OCI-M1 (cell line): ENCODE data around the gene ZNF44.

Experiments used
- DNase-seq: peaks from one replicate; lab custom pipeline; 2025; lab: John Stamatoyannopoulos, UW

ZNF44 gene

DNA sequence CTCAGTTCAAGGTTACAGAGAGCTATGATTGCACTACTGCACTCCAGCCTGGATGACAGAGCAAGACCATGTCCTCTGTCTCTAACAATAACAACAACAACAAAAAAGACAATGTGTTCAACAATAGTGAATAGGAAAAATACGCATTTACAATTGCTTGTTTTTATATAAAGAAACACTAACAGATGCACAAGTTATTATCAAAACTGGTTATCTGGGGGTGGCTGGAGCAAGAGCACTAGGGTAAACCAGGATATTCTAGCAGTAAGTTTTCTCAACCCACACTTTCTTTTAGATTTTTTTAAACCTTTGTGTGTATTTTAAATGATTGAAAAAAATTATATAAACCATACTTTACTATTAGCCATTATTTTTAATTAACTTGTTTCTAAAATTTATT is 33.1 kb downstream of the ZNF44 start:
- no peak for DNase-seq

DNA sequence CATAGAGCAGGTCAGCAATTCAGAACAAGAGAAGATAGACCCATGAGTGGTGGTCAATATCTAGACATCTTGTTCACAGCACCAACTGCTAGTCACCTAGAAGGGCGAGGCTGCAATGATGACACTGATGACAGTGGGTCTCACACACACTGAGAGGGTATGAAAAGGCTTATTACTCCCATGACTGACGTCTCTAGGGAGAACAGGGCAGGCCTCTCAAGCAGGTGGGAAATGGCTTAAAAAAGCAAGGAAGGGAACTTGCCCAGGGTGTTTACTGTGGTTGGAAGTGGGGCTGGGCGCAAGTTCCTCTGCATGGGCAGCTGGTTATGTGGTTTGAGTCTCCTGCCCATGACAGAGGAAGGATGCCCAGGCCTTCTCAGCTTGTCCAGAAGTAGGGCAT is 33.8 kb downstream of the ZNF44 start:
- no peak for DNase-seq

DNA sequence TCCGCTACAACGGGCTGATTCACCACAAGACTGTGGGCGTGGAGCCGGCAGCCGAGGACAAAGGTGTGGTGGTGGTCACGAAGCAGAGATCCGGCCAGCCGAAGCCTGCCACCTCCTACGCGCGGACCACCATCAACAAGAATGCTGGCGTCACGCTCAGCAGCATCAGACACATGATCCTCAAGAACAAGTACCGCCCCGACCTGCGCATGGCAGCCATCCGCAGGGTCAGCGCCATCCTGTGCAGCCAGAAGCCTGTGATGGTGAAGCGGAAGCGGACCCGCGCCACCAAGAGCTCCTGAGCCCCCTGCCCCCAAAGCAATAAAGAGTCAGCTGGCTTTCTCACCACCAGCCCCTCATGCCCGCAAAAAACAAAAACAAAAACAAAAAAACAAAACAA is 34.4 kb downstream of the ZNF44 start:
- DNase-seq: no peak

DNA sequence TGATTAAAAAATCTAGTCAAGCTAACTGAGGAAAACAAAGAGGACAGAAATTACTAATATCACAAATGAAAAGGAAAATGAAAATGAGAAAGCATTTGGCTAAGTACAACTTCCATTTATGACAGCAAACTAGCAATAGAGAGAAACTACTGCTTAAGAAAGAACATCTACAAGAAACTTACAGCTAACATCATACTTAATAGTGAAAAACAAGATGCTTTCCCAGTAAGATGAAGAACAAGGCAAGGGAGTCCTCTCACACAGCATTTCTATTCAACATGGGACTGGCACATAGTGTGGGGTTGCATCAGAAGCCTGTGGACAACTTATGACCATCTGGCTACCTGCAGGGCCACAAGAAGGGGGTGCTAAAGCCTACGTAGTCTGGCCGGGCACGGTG is 39.3 kb downstream of the ZNF44 start:
- DNase-seq: no peak

DNA sequence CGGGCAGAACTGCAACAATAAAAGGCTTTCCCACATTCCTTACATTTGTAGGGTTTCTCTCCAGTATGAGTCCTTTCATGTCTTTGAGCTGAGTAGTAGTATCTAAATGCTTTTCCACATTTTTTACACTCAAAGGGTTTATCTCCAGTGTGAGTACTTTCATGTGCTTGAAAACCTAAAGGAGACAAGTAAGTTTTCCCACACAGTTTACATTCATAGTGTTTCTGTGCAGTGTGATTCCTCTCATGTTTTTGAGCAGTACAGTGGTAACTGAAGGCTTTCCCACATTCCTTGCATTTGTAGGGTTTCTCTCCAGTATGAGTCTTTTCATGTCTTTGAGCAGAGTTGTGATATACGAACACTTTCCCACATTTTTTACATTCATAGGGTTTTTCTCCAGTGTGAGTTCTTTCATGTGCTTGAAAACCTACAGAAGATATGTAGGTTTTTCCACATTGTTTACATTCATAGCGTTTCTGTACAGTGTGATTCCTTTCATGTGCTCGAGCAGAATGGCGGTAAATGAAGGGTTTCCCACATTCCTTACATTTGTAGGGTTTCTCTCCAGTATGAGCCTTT is 47.0 kb downstream of the ZNF44 start:
- DNase-seq: no peak

DNA sequence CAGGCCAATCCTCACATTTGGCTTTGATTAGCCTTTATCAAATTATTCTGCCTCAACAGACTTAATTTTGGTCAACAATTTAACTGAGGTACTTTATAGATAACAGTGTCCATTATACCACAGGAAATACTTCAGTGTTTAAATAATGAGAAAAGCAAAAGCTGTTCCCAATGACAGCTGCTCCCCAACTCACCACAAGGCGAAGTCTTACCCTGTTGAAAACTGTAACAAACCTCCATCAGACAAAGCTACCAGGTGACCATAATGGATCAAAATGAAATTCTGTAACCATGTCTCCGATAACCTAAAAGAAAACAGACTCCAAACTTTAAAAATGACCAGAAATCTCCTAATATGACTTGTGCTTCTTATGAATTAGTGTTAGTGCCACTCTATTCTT is 50.3 kb downstream of the ZNF44 start:
- DNase-seq: peak; percentile 45

DNA sequence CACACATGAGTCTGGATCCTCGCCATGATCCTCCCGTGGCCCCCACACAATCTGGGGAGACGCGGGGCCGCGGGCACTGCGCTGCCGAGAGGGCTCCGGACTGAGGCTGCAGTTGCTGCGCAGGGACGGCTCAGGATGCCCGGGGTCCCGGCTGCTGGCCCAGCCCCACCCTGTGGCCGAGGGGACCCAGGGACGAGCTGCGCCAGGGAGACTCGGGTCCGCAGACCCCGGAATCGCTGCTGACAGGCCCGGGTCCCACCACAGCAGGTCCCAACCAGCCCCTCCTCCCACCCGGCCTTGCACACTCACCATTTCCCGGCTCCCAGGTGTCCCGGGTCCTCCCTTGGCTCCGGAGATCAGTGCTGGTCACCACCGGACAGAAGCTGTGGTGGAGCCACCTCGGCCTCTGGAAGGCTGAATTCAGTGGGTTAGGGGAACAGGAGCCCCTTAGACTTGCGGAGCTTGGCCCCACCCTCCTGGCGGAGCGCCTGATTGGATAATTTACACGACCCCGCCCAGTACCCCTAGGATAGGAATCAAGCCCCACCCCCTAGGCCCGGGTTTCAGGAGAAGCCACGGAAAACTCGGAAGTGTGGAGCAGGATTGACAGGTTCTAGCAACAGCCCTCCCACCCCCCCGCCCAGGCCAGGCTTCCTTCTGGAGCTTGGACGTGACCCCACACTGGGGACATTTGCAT is 57.4 kb downstream of the ZNF44 start:
- DNase-seq: no peak

DNA sequence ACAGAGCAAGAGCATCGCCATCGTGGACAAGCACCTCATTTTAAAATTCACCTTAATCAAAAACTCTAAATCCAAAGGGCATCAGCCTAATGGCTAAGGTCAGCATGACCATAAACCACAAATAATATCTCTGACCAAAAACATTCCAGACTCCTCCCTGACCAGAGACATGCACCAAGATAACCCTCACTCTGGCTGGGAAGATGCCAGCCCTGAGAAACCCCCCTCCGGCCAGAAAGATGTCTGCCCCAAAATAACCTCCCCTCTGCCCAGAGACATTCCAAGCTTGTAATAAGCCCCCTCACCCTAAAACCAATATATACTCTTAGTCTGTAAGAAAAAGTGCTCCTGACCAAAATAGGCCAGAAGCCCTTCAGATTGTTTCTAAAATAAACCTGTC is 61.7 kb downstream of the ZNF44 start:
- DNase-seq: no peak

DNA sequence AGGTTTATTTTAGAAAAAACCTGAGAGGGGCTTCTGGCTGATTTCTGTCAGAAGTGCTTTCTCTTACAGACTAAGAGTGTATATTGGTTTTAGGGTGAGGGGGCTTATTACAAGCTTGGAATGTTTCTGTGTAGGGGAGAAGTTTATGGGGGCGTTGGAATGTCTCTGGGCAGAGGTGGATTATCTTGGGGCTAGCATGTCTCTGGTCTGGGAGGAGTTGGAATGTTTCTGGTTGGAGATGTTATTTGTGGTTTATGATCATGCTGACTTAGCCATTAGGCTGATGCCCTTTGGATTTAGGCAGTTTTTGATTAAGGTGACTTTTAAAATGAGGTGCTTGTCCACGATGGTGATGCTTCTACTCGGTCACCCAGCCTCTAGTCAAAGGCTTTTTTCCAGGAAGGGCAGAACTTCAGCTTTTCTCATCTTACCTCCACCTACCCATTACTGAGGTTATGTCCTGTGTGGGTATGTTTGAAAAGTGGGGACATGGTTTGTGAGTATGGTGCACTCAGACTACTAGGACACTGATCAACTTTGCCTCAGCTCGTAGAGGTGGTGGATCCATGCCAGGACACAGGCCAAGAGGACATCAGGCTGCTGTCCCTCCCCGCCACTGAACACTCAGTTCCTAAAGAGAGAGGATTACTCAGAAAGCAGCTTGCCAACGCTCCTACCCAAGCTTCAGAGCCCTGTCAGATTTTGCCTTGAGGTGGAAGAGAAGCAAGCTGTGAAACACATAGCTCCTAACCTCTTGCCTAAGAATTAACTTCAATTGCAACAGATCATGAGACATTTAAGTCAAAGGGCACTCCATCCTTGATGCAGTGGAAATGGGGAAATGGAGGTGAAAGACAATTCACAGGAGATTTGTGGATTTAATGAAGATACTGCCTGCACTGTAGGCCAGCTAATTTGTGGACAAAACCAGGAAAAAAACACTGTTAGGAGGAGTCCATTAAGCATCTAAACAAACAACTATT is 63.6 kb downstream of the ZNF44 start:
- no peak for DNase-seq

DNA sequence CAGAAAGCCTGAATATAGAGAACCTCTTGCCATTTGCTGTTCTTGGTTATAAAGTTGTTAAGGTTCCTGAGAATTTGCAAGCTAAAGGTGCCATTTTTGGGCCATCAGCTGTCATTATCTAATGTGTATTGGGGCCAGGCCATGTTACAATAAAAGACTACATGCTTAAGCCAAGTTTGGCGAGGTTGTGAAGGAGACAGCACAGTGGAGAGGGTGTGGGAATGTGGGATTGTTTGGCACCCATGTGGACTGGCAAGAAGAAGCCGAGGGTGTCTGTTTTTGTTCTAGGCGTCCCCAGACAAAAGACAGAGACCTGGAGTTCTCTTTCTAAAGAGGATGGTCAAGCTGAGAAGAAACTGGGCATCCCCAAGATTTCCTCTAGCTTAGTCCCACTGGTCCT is 64.7 kb downstream of the ZNF44 start:
- DNase-seq: no peak

DNA sequence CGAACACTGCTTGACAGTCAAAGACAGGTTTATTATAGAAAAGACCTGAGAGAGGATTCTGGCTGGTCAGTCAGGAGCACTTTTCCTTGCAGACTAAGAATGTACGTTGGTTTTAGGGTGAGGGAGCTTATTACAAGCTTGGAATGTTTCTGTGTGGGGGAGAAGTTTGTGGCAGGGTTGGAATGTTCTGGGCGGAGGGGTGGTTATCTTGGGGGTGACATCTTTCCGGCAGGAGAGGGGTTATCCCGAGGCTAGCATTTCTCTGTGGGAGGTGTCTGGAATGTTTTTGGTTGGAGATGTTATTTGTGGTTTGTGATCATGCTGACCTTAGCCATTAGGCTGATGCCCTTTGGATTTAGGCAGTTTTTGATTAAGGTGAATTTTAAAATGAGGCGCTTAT is 70.0 kb downstream of the ZNF44 start:
- DNase-seq: no peak

DNA sequence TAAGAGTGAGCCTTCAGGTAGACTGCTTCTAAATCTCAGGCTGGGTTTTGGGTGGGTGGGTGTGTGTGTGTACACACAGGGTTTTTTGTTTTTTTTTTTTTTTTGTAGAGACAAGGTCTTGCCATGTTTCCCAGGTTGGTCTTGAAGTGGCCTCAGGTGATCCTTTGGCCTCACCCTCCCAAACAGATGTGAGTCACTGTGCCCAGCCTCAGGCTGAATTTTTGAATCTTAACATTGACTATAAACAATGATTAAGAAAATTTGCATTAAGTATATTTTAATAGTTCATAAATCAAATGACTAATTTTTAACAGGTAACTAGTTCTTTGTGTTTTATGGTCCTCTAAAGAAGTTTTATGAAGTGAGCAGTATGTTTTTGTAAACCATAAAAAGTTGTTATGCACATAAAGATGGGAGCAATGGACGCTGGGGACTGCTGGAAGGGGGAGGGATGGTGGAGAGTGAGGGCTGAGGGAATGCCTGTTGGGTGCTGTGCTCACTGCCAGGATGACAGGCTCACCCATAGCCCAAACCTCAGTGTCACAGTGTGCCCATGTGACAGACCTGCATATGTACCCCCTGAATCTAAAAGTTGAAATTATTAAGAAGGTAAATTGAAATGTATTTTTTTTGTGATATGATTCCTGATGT is 71.6 kb downstream of the ZNF44 start:
- DNase-seq: no peak
